GM18520 (cell line): Measurements from ENCODE around the gene COX4I1.

Source experiments
- ATAC-seq: cut with Tn5 transposase; IDR thresholded peaks from one replicate; pipeline ENCODE4 v1.9.1; 2021; ENCODE audit not compliant: unreplicated experiment

The COX4I1 gene

GRCh38 chr16:85838381-85838780, 38.9 kb downstream of the COX4I1 start:
- no peak for ATAC-seq

DNA sequence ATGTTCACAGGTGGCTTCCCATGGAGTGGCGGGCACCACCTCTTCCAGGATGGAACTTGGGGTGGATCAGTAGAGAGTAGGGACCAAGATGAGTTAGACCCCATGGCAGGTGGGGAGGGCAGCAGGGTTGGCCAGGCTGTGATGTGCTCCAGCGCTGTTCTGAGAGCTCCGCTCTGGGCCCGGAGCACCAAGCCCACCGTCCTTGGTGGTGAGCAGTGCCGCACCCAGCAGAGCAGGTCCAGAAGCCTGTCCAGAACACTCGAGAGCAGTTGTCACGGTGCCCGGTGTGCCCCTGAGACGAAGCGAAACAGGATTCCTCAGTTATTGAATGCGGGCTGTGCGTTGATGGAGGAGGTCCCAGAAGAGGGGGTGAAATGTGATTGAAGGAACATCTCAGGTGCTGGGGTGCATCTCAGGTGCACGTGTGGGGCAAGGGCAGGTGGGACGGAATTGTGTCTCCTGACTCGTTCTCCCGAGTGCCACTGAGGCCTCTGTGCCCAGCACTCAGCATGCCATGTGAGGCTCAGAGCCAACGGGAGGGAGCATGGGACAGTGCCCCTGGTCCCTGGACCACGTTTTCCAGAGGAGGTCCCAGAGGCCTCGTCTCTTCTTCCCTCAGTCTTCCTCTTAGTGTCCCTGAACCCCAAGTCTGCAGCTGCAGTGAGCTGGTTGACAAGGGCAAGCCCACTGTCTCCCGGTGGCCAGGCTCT, 39.5 kb downstream of the COX4I1 start:
- ATAC-seq, result no peak

- no peak for ATAC-seq
Observed at GRCh38 chr16:85839681-85840240, 40.3 kb downstream of the COX4I1 start.

- ATAC-seq, result no peak
Observed at GRCh38 chr16:85840395-85840794, 40.9 kb downstream of the COX4I1 start.

DNA sequence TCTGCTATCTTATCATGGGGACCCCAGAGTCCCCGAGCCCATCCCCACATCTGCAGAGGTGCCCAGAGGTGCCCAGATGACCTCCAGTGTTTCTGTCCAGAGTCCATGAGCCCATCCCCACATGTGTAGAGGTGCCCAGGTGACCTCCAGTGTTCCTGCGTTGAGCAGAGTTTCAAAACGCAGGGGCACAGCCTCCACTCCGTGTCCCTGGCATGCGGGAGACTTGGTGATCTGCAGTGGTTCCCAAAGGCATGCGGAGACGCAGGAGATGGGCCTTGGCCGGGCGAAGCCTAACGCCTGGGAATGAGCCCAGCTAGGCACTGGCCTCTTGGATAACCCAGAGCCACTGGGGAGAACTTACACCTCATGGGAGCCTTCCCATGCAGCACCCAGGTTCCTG, 41.3 kb downstream of the COX4I1 start:
- no peak for ATAC-seq

DNA sequence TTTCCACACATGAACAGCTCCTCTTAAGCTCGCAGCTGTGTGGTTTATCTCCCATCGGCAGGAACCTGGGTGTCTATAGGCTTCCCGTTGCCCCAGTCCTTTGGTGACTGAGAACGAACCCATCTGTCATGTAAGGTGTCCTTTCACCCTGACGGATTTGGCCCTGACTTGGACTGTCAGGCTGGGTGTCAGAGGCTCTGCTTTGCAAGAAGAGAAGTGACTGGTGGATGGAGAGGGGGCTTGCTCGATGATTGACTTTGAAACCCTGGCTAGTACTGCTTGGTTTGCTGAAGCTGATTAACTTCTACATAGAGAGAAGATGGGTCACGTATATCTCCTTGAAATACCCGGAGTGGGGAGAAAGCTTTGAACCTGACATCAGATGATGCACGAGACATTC, 42.9 kb downstream of the COX4I1 start:
- no peak for ATAC-seq

- no peak for ATAC-seq
Observed at GRCh38 chr16:85842848-85843247, 43.4 kb downstream of the COX4I1 start.

GRCh38 chr16:85843471-85844168, 44.1 kb downstream of the COX4I1 start:
- ATAC-seq, result no peak

GRCh38 chr16:85844169-85844481, 44.6 kb downstream of the COX4I1 start:
- ATAC-seq, result no peak

GRCh38 chr16:85844786-85845185, 45.3 kb downstream of the COX4I1 start:
- ATAC-seq, result no peak

- no peak for ATAC-seq
Observed at GRCh38 chr16:85845266-85845665, 45.8 kb downstream of the COX4I1 start.

- ATAC-seq, result no peak
Observed at GRCh38 chr16:85846461-85846860, 47.0 kb downstream of the COX4I1 start.

- no peak for ATAC-seq
Observed at GRCh38 chr16:85847036-85847435, 47.5 kb downstream of the COX4I1 start.

GRCh38 chr16:85847681-85848601, 48.4 kb downstream of the COX4I1 start:
- no peak for ATAC-seq

DNA sequence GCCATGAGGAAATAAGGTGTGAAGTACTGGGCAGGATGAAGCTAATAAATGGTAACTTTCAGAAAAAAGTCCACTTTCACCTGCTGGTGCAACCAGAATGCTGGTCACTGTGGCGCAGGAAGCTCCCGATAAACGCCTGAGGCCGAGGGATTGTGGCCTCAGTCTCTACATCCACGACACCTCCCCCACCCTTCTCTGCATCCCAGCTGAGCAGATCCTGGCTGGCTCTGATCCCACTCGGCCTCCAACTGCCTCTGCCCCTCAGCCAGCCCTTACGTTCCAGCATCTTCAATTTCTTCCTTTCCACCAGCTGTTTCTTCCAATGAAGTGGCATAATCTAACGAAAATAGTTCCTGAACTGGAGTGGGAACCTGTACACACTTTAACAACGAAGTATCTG, 49.5 kb downstream of the COX4I1 start:
- no peak for ATAC-seq

- ATAC-seq, result no peak
Observed at GRCh38 chr16:85849388-85849787, 49.9 kb downstream of the COX4I1 start.

GRCh38 chr16:85850344-85850880, 50.9 kb downstream of the COX4I1 start:
- no peak for ATAC-seq

DNA sequence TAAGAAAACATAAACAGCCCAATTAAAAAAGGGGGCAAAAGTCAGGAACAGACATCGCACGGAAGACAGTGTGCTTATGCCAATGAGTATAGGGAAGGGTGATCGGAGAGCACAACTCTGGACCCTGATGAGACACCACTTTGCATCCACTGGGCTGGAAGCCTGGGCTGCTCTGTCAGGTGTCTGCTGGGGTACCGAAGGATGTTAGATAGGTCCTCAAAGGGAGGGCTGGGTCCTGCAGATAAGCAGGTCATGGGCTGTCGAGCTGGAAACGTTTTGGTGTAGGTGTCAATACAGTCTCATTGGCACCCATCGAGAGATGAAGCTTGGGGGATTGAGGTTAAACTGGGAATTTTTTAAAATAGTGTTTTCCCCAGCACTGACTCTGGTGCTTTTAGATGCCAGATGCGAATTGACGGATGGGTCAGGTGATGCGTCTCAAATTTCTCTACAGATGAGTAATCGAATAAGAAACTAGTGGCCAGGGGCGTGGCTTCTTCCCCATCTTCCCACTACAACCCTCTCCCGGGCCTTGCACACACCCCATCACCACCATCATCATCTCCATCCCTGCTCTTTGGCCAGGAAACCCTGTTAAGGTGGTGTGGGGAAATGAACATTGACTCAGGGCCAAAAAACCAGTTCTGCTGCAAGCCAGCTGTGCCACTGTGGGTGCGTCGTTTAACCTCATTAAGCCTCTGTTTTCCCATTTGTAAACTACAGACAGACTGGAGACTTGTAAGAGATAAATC, 51.7 kb downstream of the COX4I1 start:
- ATAC-seq, result no peak

DNA sequence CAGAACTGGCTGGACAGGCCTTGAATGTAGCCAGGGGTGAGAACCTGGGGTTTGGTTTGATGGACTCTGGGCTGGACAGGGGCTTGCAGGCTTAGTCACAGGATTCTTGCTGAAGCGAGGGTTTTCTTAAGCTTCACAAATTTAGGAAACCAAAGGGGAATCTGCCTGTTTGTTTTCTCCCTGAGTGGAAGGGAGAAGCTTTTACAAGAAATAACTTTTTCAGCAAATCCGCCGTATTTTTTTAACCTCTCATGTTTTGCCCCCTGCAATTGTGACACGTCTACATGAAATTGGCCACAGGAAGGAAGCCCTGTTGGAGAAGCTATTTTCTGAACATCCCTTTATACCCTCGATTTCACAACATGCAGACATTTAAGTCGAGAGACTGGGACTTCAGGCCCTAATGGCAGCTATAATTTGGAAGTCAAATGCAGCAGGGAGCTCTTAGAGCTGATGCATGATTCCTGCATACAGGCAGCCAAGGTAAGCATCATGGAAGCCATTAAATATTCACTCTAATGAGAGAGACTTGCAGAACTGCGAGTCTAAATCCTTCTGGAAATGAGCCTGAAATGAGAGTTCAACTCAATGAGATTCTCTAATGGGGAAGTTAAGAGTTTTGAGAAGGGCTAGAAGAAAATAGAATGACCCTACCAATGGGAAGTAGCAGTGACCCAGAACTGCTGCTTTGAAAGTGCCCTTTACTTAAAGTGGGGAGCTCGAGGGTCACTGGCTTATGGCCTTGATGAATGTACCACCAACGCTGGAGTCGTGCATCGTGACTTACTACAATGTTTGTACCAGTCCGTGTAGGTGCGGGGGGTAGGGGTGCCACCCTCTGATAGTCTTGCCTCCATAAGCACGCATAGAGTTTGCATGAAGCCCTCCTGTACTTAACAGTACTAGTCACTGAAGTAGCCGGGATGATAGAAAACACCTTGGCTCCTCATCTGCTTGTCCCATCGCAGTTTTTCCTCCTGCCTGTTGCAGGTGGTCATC, 54.4 kb downstream of the COX4I1 start:
- no peak for ATAC-seq
